Measurements from ENCODE around the gene RYR1.

DNA sequence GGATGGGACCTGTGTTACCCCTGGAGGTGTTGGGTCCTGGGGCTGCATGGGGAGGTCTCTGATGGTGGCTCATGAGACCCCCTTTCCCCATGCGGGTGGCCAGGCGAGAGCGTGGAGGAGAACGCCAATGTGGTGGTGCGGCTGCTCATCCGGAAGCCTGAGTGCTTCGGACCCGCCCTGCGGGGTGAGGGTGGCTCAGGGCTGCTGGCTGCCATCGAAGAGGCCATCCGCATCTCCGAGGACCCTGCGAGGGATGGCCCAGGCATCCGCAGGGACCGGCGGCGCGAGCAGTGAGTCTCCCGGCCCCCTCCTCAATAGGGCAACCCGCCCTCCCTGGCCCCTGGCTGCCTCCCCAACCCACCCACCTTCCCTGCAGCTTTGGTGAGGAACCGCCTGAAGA, 66.0 kb downstream of the RYR1 start:
- TF ChIP-seq, protein P1, sequence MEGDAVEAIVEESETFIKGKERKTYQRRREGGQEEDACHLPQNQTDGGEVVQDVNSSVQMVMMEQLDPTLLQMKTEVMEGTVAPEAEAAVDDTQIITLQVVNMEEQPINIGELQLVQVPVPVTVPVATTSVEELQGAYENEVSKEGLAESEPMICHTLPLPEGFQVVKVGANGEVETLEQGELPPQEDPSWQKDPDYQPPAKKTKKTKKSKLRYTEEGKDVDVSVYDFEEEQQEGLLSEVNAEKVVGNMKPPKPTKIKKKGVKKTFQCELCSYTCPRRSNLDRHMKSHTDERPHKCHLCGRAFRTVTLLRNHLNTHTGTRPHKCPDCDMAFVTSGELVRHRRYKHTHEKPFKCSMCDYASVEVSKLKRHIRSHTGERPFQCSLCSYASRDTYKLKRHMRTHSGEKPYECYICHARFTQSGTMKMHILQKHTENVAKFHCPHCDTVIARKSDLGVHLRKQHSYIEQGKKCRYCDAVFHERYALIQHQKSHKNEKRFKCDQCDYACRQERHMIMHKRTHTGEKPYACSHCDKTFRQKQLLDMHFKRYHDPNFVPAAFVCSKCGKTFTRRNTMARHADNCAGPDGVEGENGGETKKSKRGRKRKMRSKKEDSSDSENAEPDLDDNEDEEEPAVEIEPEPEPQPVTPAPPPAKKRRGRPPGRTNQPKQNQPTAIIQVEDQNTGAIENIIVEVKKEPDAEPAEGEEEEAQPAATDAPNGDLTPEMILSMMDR (IDR thresholded peaks at IDR 0.05; ENCODE audit: low read depth, low read length, poor library complexity, severe bottlenecking): no peak
- no peak for TF ChIP-seq EZH2phosphoT487 (IDR thresholded peaks at IDR 0.05; ENCODE audit: borderline replicate concordance, low read length)
